Stimulated activated CD4-positive, alpha-beta T cell treated with anti-CD3 and anti-CD28 coated beads, Interleukin-1b, Interleukin-23, amount 100 ng/mL, for 48 hours (primary cell): ENCODE measurements around the gene A2ML1.
A peak's percentile ranks its signal among the peaks of the same experiment; 100 is the strongest.
"Not testable (repeated sequence)": the region's sequence is repeated elsewhere in the genome, so short reads cannot be mapped to it uniquely, and the experiment has no call there.

ENCODE experiments used
- DNase-seq: peaks from one replicate; pipeline ENCODE4 v3.0.0-alpha.2; 2020

Gene A2ML1

DNA sequence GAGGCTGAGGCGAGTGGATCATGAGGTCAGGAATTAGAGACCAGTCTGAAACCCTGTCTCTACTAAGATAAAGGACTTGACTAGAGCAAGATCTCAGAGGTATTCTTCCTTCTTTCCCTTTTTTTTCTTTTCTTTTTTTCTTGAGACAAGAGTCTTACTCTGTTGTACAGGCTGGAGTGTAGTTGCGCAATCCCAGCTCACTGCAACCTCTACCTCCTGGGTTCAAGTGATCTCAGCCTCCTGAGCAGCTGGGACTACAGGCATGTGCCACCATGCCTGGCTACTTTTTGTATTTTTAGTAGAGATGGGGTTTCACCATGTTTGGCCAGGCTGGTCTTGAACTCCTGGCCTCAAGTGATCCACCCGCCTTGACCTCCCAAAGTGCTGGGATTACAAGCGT, 37.0 kb downstream of the A2ML1 start:
- not testable (repeated sequence) for DNase-seq

DNA sequence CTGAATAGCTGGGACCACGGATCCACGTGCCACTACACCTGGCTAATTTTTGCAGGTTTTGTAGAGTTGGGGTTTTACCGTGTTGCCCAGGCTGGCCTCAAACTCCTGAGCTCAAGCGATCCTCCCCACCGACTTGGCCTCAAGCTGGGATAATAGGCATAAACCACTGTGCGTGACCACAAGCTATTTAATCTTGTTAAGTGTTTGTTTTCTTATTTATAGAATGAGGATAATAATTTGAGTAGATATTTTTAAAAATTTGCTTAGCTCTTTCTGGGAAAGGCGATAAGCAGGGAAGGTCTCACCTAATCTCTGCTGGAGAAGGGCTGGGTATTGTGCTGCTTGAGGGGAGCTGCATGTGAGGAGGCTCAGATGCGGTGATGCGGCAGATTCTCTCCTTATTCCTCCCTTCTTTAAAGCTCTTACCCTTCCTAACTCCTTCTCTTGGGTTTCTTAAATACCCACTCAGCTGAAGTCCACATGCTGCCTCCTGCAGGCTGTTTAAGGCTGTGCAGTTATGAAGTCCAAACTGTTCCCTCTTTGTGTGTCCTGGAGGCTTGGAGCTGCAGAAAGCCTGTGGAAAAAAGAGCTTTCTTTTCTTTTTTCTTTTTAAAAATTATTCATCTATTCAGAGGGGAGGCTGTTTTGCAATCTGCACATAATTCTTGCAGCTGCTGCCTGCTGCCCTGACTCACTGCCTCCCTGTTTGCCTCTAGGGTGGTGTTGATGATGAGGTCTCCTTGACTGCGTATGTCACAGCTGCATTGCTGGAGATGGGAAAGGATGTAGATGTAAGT, 37.9 kb downstream of the A2ML1 start:
- peak; percentile 3 for DNase-seq

DNA sequence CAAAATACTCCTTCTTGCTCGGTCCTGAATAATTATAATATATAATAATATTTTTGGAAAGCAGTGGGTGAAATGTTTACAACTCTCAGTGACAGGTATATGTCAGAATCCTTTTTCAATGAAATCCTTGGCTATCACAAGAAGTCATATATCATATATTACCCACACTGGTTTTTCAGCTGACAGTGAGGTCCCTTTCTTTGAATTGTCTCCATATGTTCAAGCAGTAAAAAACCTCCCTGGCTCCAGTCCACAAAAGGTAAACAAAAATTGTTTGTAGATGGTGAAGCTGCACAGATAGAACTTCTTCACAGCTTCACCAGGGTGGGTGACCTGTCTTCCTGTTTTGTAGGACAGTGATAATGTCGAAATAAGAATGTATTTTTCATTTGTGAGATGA, 44.0 kb downstream of the A2ML1 start:
- DNase-seq = no peak

DNA sequence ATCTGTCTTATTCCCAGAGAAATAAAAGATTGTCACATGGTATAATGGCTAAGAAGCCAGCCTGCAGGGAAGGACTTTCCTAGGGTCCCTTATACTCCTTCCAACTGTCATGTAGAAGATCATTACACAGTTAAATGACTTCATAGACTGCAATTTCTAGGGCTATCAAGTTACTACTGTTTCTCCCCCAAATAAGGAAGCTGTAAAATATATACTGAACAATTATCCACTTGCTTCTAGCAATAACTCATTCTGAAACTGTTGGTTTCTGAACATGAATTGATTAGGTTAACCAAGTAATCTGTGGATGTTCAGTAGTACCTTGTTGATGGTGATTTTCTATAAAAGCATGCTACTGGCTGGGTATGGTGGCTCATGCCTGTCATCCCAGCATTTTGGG, 44.6 kb downstream of the A2ML1 start:
- DNase-seq = no peak

DNA sequence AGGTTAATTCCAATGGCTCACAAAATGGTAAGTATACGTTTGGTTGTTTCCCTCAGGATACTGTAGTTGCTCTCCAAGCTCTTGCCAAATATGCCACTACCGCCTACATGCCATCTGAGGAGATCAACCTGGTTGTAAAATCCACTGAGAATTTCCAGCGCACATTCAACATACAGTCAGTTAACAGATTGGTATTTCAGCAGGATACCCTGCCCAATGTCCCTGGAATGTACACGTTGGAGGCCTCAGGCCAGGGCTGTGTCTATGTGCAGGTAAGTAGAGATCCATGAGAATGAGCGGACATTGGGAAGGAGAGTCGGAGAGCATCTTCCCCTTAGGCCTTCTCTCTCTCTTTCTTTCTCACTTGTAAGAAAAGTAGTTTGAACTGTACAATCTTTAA, 45.4 kb downstream of the A2ML1 start:
- DNase-seq = no peak

DNA sequence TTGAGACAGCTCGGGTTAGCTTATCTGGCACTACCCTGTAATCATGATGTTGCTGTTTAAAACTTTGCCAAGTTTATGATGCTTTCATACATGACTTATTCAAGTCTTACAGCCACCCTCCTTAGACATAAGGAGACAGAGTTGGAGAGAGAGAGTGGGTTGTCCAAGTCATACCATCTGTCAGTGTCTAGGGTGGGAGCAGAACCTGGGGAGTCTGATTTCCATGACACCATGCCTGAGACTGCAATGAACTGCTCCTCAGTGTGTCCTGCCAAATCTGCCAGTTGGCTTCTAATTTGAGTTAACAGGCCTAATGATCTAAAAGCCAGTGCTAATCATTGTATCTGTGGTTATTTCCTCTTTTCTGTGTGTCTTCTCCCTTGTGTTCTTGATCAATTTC, 48.2 kb downstream of the A2ML1 start:
- DNase-seq = no peak

DNA sequence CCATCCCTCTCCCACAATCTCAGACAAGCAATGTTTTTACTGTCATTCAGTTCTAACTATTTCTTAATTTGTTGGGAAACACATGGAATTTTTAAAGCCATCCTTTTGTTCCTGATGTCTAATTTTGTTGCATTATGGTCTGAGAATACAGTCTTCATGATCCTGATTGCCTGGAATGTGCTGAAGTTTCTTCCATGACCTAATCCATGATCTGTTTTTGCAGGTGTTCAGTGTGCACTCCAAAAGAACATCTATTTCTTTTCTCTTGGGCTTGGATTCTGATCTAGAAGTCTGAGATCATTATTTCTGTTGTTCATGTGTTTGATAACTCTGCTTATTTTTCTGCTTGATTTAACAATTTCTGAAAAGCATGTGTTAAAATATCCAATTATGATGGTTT, 48.6 kb downstream of the A2ML1 start:
- DNase-seq = no peak

DNA sequence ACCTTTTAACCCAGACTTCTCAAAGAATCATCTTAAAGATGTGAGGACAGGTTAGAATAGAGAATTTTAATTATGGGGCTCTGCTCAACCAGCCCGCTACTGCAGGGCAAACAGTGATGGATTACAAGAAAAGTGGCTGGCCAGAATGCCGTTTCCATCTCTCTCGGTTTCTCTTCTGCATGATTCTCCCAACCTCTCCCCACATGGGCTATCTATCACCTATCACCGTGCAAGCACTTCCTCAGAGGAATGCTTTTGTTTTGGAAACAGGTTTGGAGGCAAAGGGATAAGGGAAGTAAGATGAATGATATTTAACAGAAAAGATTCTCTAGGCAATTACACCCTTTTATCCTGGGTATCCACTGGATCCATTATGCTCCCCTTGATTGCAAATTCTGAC, 54.5 kb downstream of the A2ML1 start:
- no peak for DNase-seq

DNA sequence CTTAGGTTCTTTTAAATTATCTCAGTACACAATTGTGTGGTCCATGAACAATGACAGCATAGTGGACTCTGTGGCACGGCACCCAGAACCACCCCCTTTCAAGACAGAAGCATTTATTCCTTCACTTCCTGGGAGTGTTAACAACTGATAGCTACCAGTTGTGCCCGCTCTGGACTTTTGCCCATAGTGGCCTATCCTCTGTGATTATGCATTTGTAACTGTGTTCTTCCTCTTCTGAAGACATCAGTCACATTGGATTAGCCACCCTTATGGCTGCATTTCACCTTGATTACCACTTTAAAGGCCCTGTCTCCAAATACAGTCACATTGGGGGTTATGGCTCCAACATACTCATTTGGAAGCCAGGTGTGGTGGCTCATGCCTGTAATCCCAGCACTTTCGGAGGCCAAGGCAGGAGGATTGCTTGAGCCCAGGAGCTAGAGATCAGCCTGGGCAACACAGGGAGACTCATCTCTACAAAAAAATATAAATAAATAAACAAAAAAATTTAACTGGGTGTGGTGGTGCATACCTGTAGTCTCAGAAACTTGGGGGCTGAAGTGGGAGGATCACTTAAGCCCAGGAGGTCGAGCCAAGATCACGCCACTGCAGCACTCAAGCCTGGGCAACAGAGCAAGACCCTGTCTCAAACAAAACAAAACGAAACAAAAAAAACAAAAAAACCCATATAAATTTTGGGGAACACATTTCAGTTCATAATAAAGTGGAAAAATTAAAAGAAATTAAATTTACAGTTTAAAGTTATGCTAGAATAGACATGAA, 64.3 kb downstream of the A2ML1 start:
- no peak for DNase-seq

DNA sequence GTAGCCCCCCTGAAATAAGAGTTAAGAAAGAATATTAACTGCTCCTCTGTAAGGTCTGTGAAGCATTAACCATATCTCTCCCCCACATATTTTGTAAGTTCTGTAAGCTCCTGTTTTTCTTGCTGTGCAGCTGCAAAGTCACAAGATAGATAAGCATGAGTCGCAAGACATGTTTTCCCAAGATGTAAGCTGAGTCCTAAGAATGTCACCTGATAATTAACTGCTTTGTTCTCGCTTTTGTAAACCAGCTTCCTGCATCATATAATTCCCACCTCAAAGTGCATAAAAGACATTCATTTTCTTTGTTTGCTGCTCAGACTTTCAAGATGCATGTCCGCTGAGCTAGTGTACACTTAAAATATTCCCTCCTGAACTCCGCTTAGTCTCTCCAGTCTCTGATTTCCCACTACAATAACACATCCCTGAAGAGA, 64.9 kb downstream of the A2ML1 start:
- no peak for DNase-seq

DNA sequence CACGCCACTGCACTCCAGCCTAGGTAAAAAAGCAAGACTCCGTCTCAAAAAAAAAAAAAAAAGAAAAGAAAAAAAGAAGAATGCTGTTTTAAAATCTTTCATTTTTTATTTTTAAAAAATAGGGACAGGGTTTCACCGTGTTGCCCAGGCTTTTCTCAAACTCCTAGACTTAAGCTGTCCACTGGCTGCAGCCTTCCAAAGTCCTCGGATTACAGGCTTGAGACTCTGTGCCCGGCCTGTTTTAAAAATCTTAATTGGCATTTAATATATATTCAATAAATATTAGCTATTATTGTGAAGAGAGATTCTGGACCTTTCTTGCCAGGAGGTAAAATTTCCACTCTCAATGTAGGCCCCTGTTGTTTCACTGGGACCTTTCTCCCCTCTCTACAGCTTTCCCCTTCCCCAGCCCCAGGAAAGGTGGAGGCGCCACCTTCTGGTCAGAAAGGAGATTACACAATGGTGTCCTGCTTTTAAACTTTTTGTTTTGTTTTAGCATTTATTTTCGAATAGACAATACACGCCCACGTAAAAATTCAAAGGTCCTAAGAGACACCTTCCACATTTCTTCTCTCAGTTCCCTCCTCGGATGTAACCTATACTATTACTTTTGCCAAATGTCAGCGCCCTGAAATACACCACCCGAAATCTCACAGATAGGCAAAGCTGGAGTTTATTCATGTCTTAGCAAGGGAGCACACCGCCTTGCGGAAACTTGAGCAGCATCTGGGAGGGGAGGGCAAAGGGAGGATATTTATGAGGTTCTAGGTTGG, 68.1 kb downstream of the A2ML1 start:
- DNase-seq = peak; percentile 37

DNA sequence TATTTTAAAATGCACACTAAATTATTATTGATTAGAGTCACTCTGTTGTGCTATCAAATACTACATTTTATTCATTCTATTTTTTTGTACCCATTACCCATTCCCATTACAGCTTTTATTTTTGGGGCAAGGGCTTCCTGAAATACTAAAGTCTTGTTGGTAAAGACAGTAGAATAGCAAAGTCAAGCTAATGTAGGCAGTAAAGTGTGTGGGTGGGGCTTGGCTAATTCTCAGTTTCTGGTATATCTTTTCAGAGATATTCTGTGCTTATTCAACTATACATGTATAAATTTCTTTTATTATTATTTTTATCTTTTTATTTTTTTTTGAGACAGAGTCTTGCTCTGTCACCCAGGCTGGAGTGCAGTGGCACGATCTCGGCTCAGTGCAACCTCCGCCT, 69.6 kb downstream of the A2ML1 start:
- DNase-seq = no peak

DNA sequence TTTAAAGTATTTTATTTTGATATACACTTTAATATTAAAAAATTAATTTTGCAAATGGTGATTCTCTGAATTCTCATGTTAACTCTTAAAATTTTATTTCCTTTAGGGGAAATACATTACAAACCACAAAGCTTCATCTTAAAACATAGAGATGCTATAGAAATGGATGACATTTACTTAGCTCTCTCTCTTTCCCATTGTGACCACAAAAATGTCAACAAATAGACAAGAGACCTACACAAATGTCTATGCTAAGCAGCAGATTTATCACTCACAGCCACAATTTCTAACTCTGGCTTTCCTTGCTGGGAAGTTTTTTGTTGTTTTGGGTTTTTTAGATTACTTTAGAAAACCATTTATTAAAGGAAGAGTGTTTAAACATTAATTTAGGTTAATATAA, 72.0 kb downstream of the A2ML1 start:
- no peak for DNase-seq

DNA sequence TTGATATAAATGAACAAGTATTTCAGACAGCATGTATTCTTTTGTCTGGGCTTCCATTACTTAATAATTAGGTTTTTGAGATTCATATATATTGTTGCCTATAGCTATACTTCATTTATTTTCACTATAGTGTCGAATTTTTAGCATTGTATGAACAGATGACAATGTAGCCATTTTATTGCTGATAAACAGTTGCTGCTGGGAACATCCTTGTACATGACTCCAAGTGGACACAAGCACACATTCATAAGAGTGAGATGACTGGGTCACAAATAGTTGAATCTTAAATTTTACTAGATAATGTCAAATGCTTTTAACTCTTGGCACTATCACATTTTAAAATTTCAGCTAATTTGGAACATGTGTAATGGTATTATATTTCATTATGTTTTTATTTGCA, 72.6 kb downstream of the A2ML1 start:
- no peak for DNase-seq

DNA sequence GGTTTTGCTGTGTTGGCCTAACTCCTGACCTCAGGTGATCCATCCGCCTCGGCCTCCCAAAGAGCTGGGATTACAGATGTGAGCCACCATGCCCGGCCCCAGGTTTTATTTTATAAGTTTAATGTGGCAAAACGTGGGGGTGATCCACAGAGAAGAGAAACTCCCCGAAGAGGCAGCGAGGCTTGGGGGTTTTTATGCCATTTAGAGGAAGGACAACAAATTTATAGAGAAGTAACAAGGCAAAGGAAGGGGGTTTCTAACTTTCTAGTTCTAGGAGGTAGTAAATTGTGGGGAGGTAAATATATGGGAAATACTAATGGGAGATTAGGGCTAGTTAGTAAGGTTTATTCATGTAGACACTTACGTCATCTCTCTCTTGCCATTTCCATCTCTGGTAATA, 74.7 kb downstream of the A2ML1 start:
- no peak for DNase-seq

DNA sequence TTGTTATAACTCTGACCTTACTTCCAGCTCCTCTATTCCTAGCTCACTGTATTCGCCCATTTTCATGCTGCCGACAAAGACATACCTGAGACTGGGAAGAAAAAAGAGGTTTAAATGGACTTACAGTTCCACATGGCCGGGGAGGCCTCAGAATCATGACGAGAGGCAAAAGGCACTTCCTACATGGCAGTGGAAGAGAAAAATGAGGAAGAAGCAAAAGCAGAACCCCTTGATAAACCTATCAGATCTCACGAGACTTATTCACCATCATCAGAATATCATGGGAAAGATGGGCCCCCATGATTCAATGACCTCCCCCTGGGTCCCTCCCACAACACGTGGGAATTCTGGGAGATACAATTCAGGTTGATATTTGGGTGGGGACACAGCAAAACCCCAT, 77.4 kb downstream of the A2ML1 start:
- no peak for DNase-seq

DNA sequence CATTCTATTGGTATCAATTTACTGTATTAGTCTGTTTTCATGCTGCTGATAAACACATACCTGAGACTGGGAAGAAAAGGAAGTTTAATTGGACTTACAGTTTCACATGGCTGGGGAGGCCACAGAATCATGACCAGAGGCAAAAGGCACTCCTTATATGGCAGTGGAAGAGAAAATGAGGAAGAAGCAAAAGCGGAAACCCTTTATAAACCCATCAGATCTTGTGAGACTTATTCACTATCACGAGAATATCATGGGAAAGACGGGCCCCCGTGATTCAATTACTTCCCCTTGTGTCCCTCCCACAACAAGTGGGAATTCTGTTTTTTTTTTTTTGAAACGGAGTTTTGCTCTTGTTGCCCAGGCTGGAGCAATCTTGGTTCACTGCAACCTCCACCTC, 80.3 kb downstream of the A2ML1 start:
- DNase-seq = not testable (repeated sequence)

DNA sequence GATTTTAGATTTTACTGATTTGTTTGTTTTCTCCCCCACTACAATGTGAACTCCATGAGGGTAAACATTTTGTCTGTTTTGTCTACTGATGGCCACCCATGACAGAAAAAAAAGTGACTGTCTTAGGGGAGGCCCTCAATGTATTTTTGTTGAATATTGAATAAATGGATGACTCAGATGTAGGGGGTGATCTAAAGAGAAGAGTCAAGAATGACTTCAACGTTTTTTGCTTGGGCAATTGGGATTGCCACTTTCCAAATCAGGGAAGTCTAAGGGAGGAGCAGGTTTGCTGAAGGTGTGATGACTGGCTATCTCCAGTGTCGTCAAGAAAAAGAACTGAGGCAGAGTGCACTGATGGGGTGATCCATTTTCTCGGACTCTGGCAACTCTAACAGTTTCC, 81.2 kb downstream of the A2ML1 start:
- DNase-seq = no peak

DNA sequence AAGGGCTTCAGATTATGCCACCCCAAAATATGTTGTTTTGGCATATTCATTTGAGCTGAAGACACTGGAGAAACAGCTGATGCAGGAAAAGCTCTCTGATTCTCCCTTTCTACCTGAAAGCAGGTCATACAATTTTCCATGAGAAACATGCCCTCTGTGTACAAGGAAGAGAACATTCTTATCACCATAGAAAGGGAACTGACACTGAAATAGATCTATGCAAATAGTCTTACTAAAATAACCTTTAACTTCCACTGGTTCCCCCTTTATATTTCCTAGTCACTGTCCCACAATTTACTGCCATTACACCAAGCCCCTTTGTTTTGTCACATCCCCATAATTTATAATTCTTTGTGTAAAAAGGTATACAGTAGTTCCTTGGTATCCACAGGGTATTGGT, 82.2 kb downstream of the A2ML1 start:
- no peak for DNase-seq

DNA sequence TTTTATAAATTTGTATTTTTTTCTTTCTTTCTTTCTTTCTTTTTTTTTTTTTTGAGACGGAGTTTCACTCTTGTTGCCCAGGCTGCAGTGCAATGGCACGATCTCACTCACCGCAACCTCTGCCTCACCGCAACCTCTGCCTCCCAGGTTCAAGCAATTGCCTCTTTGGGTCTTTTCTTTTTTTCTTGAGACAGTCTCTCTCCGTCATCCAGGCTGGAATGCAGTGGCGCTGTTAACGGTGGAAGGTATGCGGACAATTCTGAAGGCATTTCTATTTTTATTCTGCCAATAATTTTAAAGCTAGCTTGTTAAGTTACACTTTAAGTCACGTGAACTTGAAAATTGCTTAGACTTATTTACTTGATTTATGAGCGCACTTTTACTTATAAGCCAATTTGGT, 83.1 kb downstream of the A2ML1 start:
- no peak for DNase-seq

DNA sequence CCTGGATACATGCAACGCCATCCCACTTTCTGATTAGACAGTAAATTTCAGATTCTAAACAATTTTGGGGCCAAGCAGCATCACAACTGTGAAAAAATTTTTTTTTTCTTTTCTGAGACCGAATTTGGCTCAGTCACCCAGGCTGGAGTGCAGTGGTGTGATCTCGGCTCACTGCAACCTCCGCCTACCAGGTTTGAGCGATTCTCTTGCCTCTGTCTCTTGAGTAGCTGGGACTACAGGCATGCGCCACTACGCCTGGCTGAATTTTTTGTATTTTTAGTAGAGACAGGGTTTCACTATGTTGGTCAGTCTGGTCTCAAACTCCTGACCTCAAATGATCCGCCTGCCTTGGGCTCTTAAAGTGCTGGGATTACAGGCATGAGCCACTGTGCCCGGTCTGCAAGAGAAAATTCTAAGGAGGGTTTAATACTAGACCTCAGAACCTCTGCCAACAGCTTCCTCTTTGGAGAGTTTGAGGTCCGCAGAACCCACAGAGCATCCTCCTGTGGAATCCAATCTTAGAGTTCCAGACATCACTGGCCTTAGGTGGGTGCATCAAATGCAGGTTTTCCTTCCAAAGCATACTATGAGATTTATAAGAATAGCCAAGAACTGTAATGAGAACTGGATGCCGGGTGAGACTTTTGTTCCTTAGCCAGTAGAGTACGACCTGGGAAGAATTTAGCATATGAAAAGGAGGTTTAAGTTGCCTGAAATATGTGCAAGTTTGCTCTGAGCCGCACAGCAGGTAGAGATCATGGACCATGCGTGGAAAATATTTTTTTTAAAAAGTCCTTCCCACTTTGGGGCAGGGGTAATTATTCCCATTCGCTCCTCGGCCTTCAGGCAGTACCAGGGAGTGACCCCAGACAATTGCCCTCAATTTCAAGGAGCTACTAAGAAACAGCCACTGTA, 84.1 kb downstream of the A2ML1 start:
- DNase-seq = no peak

DNA sequence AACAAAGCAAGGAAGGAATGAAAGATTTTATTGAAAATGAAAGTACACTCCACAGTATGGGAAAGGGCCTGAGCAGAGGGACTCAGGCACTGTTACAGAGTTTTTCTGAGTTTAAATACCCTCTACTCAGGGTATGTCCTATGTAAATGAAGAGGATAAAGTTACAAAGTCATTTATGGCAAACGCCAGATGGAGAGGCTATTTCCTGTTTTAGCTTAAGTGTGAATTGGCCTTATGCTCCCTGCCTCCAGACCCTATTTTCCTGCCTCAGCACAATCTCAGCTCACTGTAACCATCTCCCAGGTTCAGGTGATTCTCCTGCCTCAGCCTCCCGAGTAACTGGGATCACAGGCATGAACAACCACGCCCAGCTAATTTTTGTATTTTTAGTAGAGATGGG, 85.1 kb downstream of the A2ML1 start:
- DNase-seq = no peak

DNA sequence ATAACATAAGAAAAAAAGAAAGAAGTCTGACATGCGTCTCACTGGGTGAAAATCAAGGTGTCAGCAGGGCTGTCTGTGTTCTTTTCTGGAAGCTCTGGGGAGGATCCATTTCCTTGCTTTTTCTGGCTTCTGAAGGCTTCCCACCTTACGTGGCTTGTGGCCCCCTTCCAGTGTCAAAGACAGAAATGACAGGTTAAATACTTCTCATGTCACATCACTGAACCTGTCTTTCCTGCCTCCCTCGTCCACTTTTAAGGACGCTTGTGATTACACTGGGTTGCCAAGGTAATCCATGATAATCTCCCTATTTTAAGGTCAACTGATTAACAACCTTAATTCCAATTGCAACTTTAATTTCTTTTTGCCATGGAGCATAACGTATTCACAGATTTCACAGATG, 87.3 kb downstream of the A2ML1 start:
- DNase-seq = no peak
